DND-41 (cell line): ENCODE results near the gene NARF.

Experiments used
- CTCF ChIP-seq: IDR thresholded peaks from 2 replicates; pipeline ENCODE4 v1.5.1; 2012; ENCODE audit warnings: borderline replicate concordance, low read length, moderate library complexity, mild to moderate bottlenecking; ENCODE audit not compliant: poor library complexity, severe bottlenecking; ENCODE audit errors: extremely low read depth
- EZH2 ChIP-seq: IDR thresholded peaks from 3 replicates; pipeline ENCODE4 v1.6.1; 2012; ENCODE audit warnings: borderline replicate concordance, low read depth, mild to moderate bottlenecking, moderate library complexity, low read length, inconsistent platforms; ENCODE audit not compliant: severe bottlenecking

DNA sequence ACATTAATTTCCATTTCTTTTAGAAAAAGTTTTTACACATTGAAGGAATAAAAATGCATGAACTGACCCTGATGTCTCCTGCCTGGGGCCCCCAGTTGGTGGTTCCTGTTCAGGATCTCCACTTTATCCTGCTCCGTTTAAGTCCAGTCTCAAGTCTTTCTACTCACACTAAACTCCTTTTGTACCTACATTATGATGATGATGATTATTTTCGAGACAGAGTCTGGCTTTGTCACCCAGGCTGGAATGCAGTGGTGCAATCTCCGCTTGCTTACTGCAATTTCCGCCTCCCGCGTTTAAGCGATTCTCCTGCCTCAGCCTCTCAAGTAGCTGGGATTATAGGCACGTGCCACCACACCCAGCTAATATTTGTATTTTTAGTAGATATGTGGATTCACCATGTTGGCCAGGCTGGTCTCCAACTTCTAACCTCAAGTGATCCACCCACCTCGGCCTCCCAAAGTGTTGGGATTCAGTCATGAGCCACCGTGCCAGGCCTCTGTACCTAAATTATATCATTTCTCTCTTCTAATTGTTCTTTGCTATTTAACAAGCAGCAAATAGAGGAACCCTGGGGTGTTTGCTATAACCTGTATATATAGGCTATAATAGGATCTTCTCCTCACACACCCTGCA, 58.8 kb downstream of the NARF start:
- TF ChIP-seq CTCF, result no peak
- no peak for TF ChIP-seq EZH2
